H1 (cell line): ENCODE measurements around the gene PIGU. TPM values are rescaled to one million over a fixed set of nuclear protein-coding genes. Genes with fewer than 3 reads are reported as not detected.

Source experiments
- CTCF ChIA-PET: fragments of 300-600 bp; sonication (Branson Sonifier 250); formaldehyde crosslinking; loops from one replicate; lab custom pipeline; 2021; ENCODE audit not compliant: partially characterized antibody; lab: Charles Lee
- POLR2A ChIA-PET: fragments of 300-600 bp; sonication (Branson Sonifier 250); formaldehyde crosslinking; loops from one replicate; lab custom pipeline; 2021; ENCODE audit warnings: inconsistent platforms; ENCODE audit not compliant: partially characterized antibody; lab: Charles Lee
- DNase-seq, 2 experiments: peaks; one replicate each; pipeline versions ENCODE4 v3.0.0 to v3.0.0-alpha.2; 2010 to 2022; ENCODE audit warnings: low spot score in 2 of 2, low read depth in 1 of 2, mixed read lengths in 1 of 2
- FAIRE-seq: peaks from 2 replicates; lab custom pipeline; 2011; peaks lifted over from hg19 to GRCh38; lab: Jason Lieb, UNC
- H2AFZ ChIP-seq: 2 replicates; pipeline ENCODE4 v1.8.1; 2012; ENCODE audit warnings: low read length, inconsistent platforms
- H2AK5ac ChIP-seq: 2 replicates; pipeline ENCODE4 v1.6.1; 2013; ENCODE audit warnings: low read depth, low read length
- H2BK120ac ChIP-seq: replicated peaks from 2 replicates; pipeline ENCODE3; 2013; ENCODE audit warnings: low read depth, low read length, inconsistent platforms
- H2BK12ac ChIP-seq: 2 replicates; pipeline ENCODE4 v1.6.1; 2013; ENCODE audit warnings: low read depth, low read length
- H2BK15ac ChIP-seq: 2 replicates; pipeline ENCODE4 v1.6.1; 2013; ENCODE audit warnings: low read length
- H2BK20ac ChIP-seq: 2 replicates; pipeline ENCODE4 v1.6.1; 2013; ENCODE audit warnings: low read length
- H2BK5ac ChIP-seq: 2 replicates; pipeline ENCODE4 v1.6.1; 2013; ENCODE audit warnings: low read depth, low read length
- H3K14ac ChIP-seq: 2 replicates; pipeline ENCODE4 v1.6.1; 2013; ENCODE audit warnings: inconsistent platforms; ENCODE audit not compliant: insufficient read length
- H3K18ac ChIP-seq: 2 replicates; pipeline ENCODE4 v1.6.1; 2013; ENCODE audit warnings: low read length; ENCODE audit errors: extremely low read depth
- H3K23ac ChIP-seq: 2 replicates; pipeline ENCODE4 v1.6.1; 2013; ENCODE audit warnings: inconsistent platforms; ENCODE audit not compliant: insufficient read length
- H3K23me2 ChIP-seq: 2 replicates; pipeline ENCODE4 v1.6.1; 2013; ENCODE audit warnings: low read depth, low read length
- H3K27ac ChIP-seq: 2 replicates; pipeline ENCODE4 v1.6.1; 2011; ENCODE audit warnings: low read depth, low read length, inconsistent platforms
- H3K27me3 ChIP-seq, 4 experiments: replicated peaks in 1 of 4; 1 replicate in 1 of 4; 2 replicates in 3 of 4; pipeline versions ENCODE4 v1.6.1 to v1.8.1; 2011 to 2013; ENCODE audit warnings: low read length in 3 of 4, mild to moderate bottlenecking in 3 of 4, inconsistent platforms in 2 of 4, mixed read lengths in 2 of 4, moderate library complexity in 1 of 4; ENCODE audit not compliant: control insufficient read depth in 3 of 4, insufficient read depth in 3 of 4; ENCODE audit errors: extremely low read depth in 1 of 4
- H3K36me3 ChIP-seq, 4 experiments: 2 replicates each; pipeline versions ENCODE4 v1.6.1 to v1.8.1; 2011 to 2013; ENCODE audit warnings: mild to moderate bottlenecking in 4 of 4, low read length in 3 of 4, moderate library complexity in 2 of 4, control low read depth in 1 of 4, inconsistent platforms in 1 of 4; ENCODE audit not compliant: insufficient read depth in 4 of 4, control insufficient read depth in 2 of 4
- H3K4ac ChIP-seq: replicated peaks from 2 replicates; pipeline ENCODE3; 2013; ENCODE audit warnings: low read length, low read depth, mixed read lengths, inconsistent platforms; ENCODE audit not compliant: insufficient read length
- H3K4me1 ChIP-seq, 4 experiments: replicated peaks in 1 of 4; 1 replicate in 1 of 4; 2 replicates in 3 of 4; pipeline versions ENCODE4 v1.6.1 to v1.8.1; 2011 to 2013; ENCODE audit warnings: low read length in 3 of 4, inconsistent platforms in 2 of 4, mixed read lengths in 1 of 4; ENCODE audit not compliant: insufficient read depth in 4 of 4, control insufficient read depth in 3 of 4
- H3K4me2 ChIP-seq, 2 experiments: 2 replicates each; pipeline versions ENCODE4 v1.6.1 to v1.8.1; 2011 to 2013; ENCODE audit warnings: low read depth in 2 of 2, low read length in 2 of 2, control low read depth in 1 of 2, inconsistent platforms in 1 of 2, mild to moderate bottlenecking in 1 of 2; ENCODE audit not compliant: insufficient read depth in 1 of 2
- H3K4me3 ChIP-seq, 4 experiments: fragments of 200-600, 300-600 bp in 1 of 4; sonication (generic), shearing (Covaris generic), sonication (Bioruptor Twin) in 1 of 4; 2 replicates each; pipeline versions ENCODE4 v1.5.1 to v1.8.1; 2011 to 2016; ENCODE audit warnings: low read length in 4 of 4, low read depth in 3 of 4, control low read depth in 2 of 4, inconsistent platforms in 2 of 4, mild to moderate bottlenecking in 2 of 4, mixed read lengths in 1 of 4, moderate library complexity in 1 of 4; ENCODE audit not compliant: insufficient read depth in 2 of 4; ENCODE audit errors: extremely low read depth in 1 of 4
- H3K56ac ChIP-seq: replicated peaks from 2 replicates; pipeline ENCODE3; 2013; ENCODE audit warnings: low read depth, mild to moderate bottlenecking, mixed read lengths, low read length, inconsistent platforms; ENCODE audit not compliant: insufficient read length
- H3K79me1 ChIP-seq: 2 replicates; pipeline ENCODE4 v1.6.1; 2013; ENCODE audit warnings: low read depth, low read length, control low read depth
- H3K79me2 ChIP-seq, 2 experiments: 2 replicates each; pipeline versions ENCODE4 v1.6.1 to v1.8.1; 2012 to 2013; ENCODE audit warnings: low read length in 2 of 2, mild to moderate bottlenecking in 2 of 2, inconsistent platforms in 1 of 2; ENCODE audit not compliant: insufficient read depth in 2 of 2, control insufficient read depth in 1 of 2
- H3K9ac ChIP-seq, 4 experiments: replicated peaks in 1 of 4; 1 replicate in 1 of 4; 2 replicates in 3 of 4; pipeline versions ENCODE4 v1.6.1 to v1.8.1; 2011 to 2013; ENCODE audit warnings: low read depth in 3 of 4, low read length in 3 of 4, control low read depth in 2 of 4, mild to moderate bottlenecking in 2 of 4, moderate library complexity in 2 of 4, inconsistent platforms in 1 of 4; ENCODE audit errors: extremely low read depth in 1 of 4
- H3K9me3 ChIP-seq, 2 experiments: 2 replicates each; pipeline versions ENCODE4 v1.6.1 to v1.8.1; 2012 to 2013; ENCODE audit warnings: mild to moderate bottlenecking in 2 of 2, moderate library complexity in 2 of 2, control low read depth in 1 of 2, inconsistent platforms in 1 of 2, low read depth in 1 of 2, low read length in 1 of 2, mixed read lengths in 1 of 2; ENCODE audit not compliant: insufficient read depth in 2 of 2
- H4K20me1 ChIP-seq, 2 experiments: replicated peaks in 1 of 2; 2 replicates each; pipeline versions ENCODE3 to v1.8.1; 2011 to 2013; ENCODE audit warnings: inconsistent platforms in 2 of 2, low read length in 2 of 2, mild to moderate bottlenecking in 1 of 2; ENCODE audit not compliant: insufficient read depth in 2 of 2, control insufficient read depth in 1 of 2
- H4K5ac ChIP-seq: 2 replicates; pipeline ENCODE4 v1.6.1; 2013; ENCODE audit warnings: low read length, low read depth, mixed read lengths, inconsistent platforms; ENCODE audit not compliant: insufficient read length
- H4K8ac ChIP-seq: 2 replicates; pipeline ENCODE4 v1.8.0; 2013; ENCODE audit warnings: mild to moderate bottlenecking, moderate library complexity, low read length, inconsistent platforms; ENCODE audit not compliant: insufficient read depth; ENCODE audit errors: extremely low read depth
- H4K91ac ChIP-seq: replicated peaks from 2 replicates; pipeline ENCODE3; 2013; ENCODE audit warnings: low read length, mixed read lengths, inconsistent platforms; ENCODE audit not compliant: insufficient read length
- FOSL1 ChIP-seq: IDR thresholded peaks from 2 replicates; pipeline ENCODE4 v1.6.1; 2011; ENCODE audit warnings: mild to moderate bottlenecking, low read depth, low read length, moderate library complexity; ENCODE audit not compliant: insufficient read depth
- JUN ChIP-seq: IDR thresholded peaks from 2 replicates; pipeline ENCODE4 v1.6.1; 2011; ENCODE audit warnings: low read depth, mild to moderate bottlenecking, improper control_type of control experiment, low read length
- JUND ChIP-seq: IDR thresholded peaks from 2 replicates; pipeline ENCODE4 v1.6.1; 2011; ENCODE audit warnings: mild to moderate bottlenecking, improper control_type of control experiment, low read length
- POU5F1 ChIP-seq: IDR thresholded peaks from 2 replicates; pipeline ENCODE4 v1.6.1; 2011; ENCODE audit warnings: low read depth, mild to moderate bottlenecking, low read length, moderate library complexity
- RAD21 ChIP-seq, 2 experiments: IDR thresholded peaks in 1 of 2; conservative IDR thresholded peaks in 1 of 2; 2 replicates each; pipeline ENCODE4 v1.6.1; 2011; ENCODE audit warnings: low read depth in 2 of 2, low read length in 2 of 2, improper control_type of control experiment in 1 of 2, inconsistent platforms in 1 of 2, mild to moderate bottlenecking in 1 of 2, moderate library complexity in 1 of 2
- RXRA ChIP-seq: IDR thresholded peaks from 2 replicates; pipeline ENCODE4 v1.6.1; 2011; ENCODE audit warnings: low read depth, mild to moderate bottlenecking, low read length, moderate library complexity; ENCODE audit not compliant: insufficient read depth
- SRF ChIP-seq: IDR thresholded peaks from 2 replicates; pipeline ENCODE4 v1.6.1; 2011; ENCODE audit warnings: mild to moderate bottlenecking, low read depth, low read length, moderate library complexity
- TAF7 ChIP-seq: optimal IDR thresholded peaks from 2 replicates; pipeline ENCODE3; 2011; ENCODE audit warnings: low read depth, mild to moderate bottlenecking, inconsistent platforms, low read length, moderate library complexity, borderline replicate concordance
- TBP ChIP-seq: IDR thresholded peaks from 2 replicates; pipeline ENCODE4 v1.6.1; 2011; ENCODE audit warnings: low read depth, low read length, improper control_type of control experiment
- WGBS, 2 experiments: shearing (Covaris generic) in 1 of 2; methylation state at CpG; one replicate each; pipeline versions ENCODE4 v1.1.6 to v1.1.7; 2013 to 2015; ENCODE audit warnings: low lambda C conversion rate in 2 of 2, mixed read lengths in 2 of 2, inconsistent platforms in 1 of 2, low coverage in 1 of 2, missing lambda C conversion rate in 1 of 2; ENCODE audit not compliant: insufficient replicate concordance in 2 of 2, insufficient coverage in 1 of 2, insufficient read length in 1 of 2; ENCODE audit errors: extremely low coverage in 1 of 2, missing lambda C conversion rate in 1 of 2; 5-methylcytosine and 5-hydroxymethylcytosine counted together
- polyA plus RNA-seq, 7 experiments: library from polyadenylated mRNA; depleted of rRNA in 3 of 7; stranded (reverse) in 5 of 7; unstranded in 2 of 7; fragments of >200 nt in 5 of 7; fragments of 200-250 nt in 2 of 7; gene quantifications; 1 replicate in 5 of 7; 2 replicates in 1 of 7; 4 replicates in 1 of 7; pipeline versions ENCODE4 v1.2.1 to v1.2.3, GENCODE V29; 2011 to 2013; ENCODE audit warnings: missing spikeins in 2 of 7, mixed read lengths in 2 of 7
- total RNA-seq: library from RNA; stranded (reverse); fragmentation: NEBNext Ultra II Directional; extraction: Animal tissue kit (Norgen Biotek cat#: 25700); gene quantifications from 2 replicates; pipeline ENCODE4 v1.2.1, GENCODE V29; 2021
- TF ChIP-seq, protein P1 (sequence below): IDR thresholded peaks from 2 replicates; pipeline ENCODE4 v1.6.1; 2011; ENCODE audit warnings: low read depth, mild to moderate bottlenecking, low read length; ENCODE audit not compliant: insufficient read depth

Gene PIGU
- total and polyA plus RNA-seq, 2 of the 8 experiments (the other 6 are each of a cell fraction or from before 2014, with no cell fraction given) = 28.3 to 117 TPM

DNA sequence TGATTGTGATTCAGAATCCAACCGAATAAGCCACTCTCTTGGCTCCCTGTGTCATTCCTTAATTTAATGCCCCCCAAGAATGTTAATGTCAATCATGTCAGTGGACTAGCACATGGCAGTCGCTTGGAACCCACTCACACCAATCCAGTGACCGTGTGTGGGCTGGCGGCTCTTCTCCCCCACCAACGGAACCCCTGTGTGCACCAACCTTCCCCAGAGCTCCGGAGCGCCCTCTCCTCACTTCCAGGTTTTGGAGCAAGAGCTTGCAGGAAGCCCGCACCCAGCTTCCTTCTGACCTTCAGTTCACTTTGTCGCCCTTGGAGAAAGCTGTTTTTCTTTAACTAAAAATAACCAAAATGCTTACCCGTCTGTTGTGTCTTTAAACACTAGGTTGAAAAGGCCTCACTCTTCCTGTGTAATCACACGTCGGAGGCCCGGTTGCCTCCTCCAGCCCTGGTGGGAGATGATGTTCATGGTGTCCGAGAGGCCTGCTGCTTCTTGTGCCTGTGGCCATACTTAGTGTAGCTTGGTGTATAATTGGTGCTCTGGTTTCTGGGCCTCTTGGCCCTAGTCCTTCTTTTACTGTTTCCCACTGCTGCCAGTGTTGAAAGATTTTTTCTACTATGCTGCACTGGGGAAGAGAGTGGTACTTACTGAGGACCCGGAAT lies 136.2 kb downstream of the PIGU start:
- H2BK120ac ChIP-seq = no peak overlapping the region
- H2AK5ac ChIP-seq = no peak overlapping the region
- H2BK20ac ChIP-seq = no peak overlapping the region
- FAIRE-seq = no peak
- H3K4me2 ChIP-seq = no peak overlapping the region
- H4K20me1 ChIP-seq = peaks cover 2 to 5% of the 10 kb centered on the region in 2 experiments
- H2BK12ac ChIP-seq = no peak overlapping the region
- no peak overlapping the region for H3K27ac ChIP-seq
- WGBS, 2 experiments = 93% methylated on average over 14 of the region's 15 CpGs; no CpG with 5 or more reads in 1 of the 2 experiments
- H3K4me1 ChIP-seq = peaks cover 0 to 8% (median 2%) of the 10 kb centered on the region in 4 experiments; a peak in 3 of 7 replicates
- no peak overlapping the region for H3K23ac ChIP-seq
- no peak overlapping the region for H2BK5ac ChIP-seq
- no peak for DNase-seq
- H3K9me3 ChIP-seq = no peaks in the 10 kb centered on the region
- H3K4me3 ChIP-seq = no peak overlapping the region
- peaks cover 7 to 15% (median 11%) of the 10 kb centered on the region in 4 experiments; a peak in 7 of 8 replicates for H3K36me3 ChIP-seq
- H3K79me2 ChIP-seq = no peaks in the 10 kb centered on the region
- H3K14ac ChIP-seq = no peak overlapping the region
- no peak overlapping the region for H2BK15ac ChIP-seq
- ChIA-PET POLR2A (interaction anchor here (1.9 kb wide), 1 partner anchor 165 kb away, joined by 5 read pairs; no protein-coding TSS in a partner anchor), CTCF (interaction anchor here (0.6 to 4.9 kb wide), 6 partner anchors 8 to 471 kb away, joined by 3 to 24 read pairs (median 4); no protein-coding TSS in a partner anchor)
- no peaks in the 10 kb centered on the region for H3K27me3 ChIP-seq
- H3K56ac ChIP-seq = no peak overlapping the region
- no peak overlapping the region for H2AFZ ChIP-seq
- H4K8ac ChIP-seq = no peak overlapping the region
- no peak overlapping the region for H3K4ac ChIP-seq
- H3K23me2 ChIP-seq = peaks cover 5% of the 10 kb centered on the region; the same call in 1 of the 2 replicates
- H3K79me1 ChIP-seq = no peaks in the 10 kb centered on the region
- H3K9ac ChIP-seq = no peak overlapping the region
- TF ChIP-seq POU5F1 = no peak
- TF ChIP-seq, protein P1, sequence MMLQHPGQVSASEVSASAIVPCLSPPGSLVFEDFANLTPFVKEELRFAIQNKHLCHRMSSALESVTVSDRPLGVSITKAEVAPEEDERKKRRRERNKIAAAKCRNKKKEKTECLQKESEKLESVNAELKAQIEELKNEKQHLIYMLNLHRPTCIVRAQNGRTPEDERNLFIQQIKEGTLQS = no peak
- TF ChIP-seq JUND = no peak
- TF ChIP-seq SRF = no peak
- no peak for TF ChIP-seq TAF7
- TF ChIP-seq TBP = no peak
- TF ChIP-seq RXRA = no peak
- no peak for TF ChIP-seq JUN
- TF ChIP-seq RAD21 (IDR thresholded peaks at IDR 0.05 in 1 of 2, conservative IDR thresholded peaks at IDR 0.05 in 1 of 2; ENCODE audit: low read depth in 2 of 2, low read length in 2 of 2) = no peak
- TF ChIP-seq FOSL1 = no peak
- TF ChIP-seq, all 59 proteins: peak for 0
- H4K91ac ChIP-seq = no peak overlapping the region
- no peak overlapping the region for H4K5ac ChIP-seq
- H3K18ac ChIP-seq = no peak overlapping the region
